DOHH2 (cell line): ENCODE data around the gene ZNF274.
A peak's percentile ranks its signal among the peaks of the same experiment; 100 is the strongest.

Source experiments
- H3F3A ChIP-seq: fragments of 200-600 bp; sonication (generic), shearing (Covaris generic); 2 replicates; pipeline ENCODE4 v1.6.0; 2016; ENCODE audit warnings: antibody characterized with exemption, mild to moderate bottlenecking; ENCODE audit not compliant: control insufficient read depth, insufficient read depth
- H3K27ac ChIP-seq: fragments of 200-600 bp; sonication (generic); 2 replicates; pipeline ENCODE4 v1.5.1; 2014; ENCODE audit warnings: low read depth, mild to moderate bottlenecking, low read length, moderate library complexity
- H3K27me3 ChIP-seq: fragments of 200-600 bp; sonication (generic); 2 replicates; pipeline ENCODE4 v1.6.1; 2014; ENCODE audit warnings: mild to moderate bottlenecking, low read length, mixed read lengths; ENCODE audit not compliant: control insufficient read depth
- H3K36me3 ChIP-seq: fragments of 200-600 bp; sonication (generic); 2 replicates; pipeline ENCODE4 v1.6.1; 2014; ENCODE audit warnings: mild to moderate bottlenecking, low read length, moderate library complexity, mixed read lengths; ENCODE audit not compliant: control insufficient read depth
- H3K4me1 ChIP-seq: fragments of 200-600 bp; sonication (generic); 2 replicates; pipeline ENCODE4 v1.6.1; 2014; ENCODE audit warnings: mild to moderate bottlenecking, low read length, mixed read lengths; ENCODE audit not compliant: control insufficient read depth
- H3K4me2 ChIP-seq: fragments of 200-600 bp; sonication (generic); 2 replicates; pipeline ENCODE4 v1.6.0; 2014; ENCODE audit warnings: mild to moderate bottlenecking, low read length, moderate library complexity
- H3K4me3 ChIP-seq: fragments of 200-600 bp; sonication (generic); 2 replicates; pipeline ENCODE4 v1.5.1; 2014; ENCODE audit warnings: mild to moderate bottlenecking, low read length, mixed read lengths
- H3K79me2 ChIP-seq: fragments of 200-600 bp; sonication (generic); 2 replicates; pipeline ENCODE4 v1.6.1; 2014; ENCODE audit warnings: mild to moderate bottlenecking, low read length, mixed read lengths; ENCODE audit not compliant: control insufficient read depth
- H3K9me2 ChIP-seq: fragments of 200-600 bp; sonication (generic); replicated peaks from 2 replicates; pipeline ENCODE4 v1.6.1; 2014; ENCODE audit warnings: mild to moderate bottlenecking, low read length, mixed read lengths; ENCODE audit not compliant: control insufficient read depth
- H3K9me3 ChIP-seq: fragments of 200-600 bp; sonication (generic); 2 replicates; pipeline ENCODE4 v1.6.1; 2014; ENCODE audit warnings: antibody characterized with exemption, low read length, mixed read lengths; ENCODE audit not compliant: control insufficient read depth, insufficient read depth
- H4K20me1 ChIP-seq: fragments of 200-600 bp; sonication (generic); 2 replicates; pipeline ENCODE4 v1.6.0; 2014; ENCODE audit warnings: low read depth, mild to moderate bottlenecking, antibody characterized with exemption, low read length, moderate library complexity; ENCODE audit not compliant: control insufficient read depth, insufficient read depth
- EZH2phosphoT487 ChIP-seq: fragments of 200-600 bp; sonication (generic); IDR thresholded peaks from 2 replicates; pipeline ENCODE4 v1.6.1; 2017; ENCODE audit warnings: borderline replicate concordance, mild to moderate bottlenecking, antibody characterized with exemption, low read length, moderate library complexity, mixed read lengths
- TF ChIP-seq, protein P1 (sequence below): fragments of 200-600 bp; sonication (generic); IDR thresholded peaks from one replicate; pipeline ENCODE4 v1.5.1; 2014; ENCODE audit warnings: antibody characterized with exemption, mild to moderate bottlenecking, low read depth, low read length; ENCODE audit not compliant: poor library complexity, severe bottlenecking

ZNF274 gene

DNA sequence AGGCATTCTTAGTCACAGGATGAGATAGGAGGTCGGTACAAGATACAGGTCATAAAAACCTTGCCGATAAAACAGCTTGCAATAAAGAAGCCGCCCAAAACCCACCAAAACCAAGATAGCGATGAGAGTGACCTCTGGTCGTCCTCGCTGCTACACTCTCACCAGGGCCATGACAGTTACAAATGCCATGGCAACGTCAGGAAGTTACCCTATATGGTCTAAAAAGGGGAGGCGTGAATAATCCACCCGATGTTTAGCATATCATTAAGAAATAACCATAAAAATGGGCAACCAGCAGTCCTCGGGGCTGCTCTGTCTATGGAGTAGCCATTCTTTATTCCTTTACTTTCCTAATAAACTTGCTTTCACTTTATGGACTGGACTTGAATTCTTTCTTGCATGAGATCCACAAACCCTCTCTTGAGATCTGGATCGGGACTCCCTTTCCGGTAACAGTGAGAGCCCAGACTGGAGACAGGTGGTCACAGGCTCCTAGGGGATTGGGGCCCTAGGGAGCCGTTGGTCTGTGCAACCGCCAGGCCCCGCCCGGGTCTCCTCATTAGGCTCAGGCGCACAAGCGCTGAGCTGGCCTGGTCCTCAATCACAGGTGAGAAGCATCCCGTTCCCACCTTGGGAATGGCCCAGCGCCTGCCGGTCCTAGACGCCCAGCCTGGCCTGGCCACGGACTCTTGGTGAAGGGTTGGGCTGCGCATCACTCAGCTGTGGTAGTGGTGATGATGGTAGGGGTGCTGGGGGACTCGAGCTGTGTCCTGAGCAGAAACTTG lies 34.9 kb downstream of the ZNF274 start:
- H3K9me2 ChIP-seq, result no peaks in the 10 kb centered on the region
- H3K9me3 ChIP-seq, result peaks cover 4% of the 10 kb centered on the region

DNA sequence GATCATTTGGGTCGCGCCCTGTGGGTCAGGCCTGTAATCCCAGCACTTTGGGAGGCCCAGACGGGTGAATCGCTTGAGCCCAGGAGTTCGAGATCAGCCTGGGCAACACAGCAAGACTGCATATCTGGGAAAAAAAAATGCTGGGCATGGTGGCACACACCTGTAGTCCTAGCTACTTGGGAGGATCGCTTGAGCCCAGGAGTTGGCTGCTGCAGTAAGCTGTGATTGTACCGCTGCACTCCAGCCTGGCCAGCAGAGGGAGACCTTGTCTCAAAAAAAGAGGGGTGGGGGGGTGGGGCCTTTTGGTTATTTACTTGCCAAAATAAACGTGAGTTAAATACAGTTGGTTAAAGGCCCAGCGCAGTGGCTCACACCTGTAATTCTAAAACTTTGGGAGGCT lies 36.0 kb downstream of the ZNF274 start:
- H3K79me2 ChIP-seq, result no peaks in the 10 kb centered on the region
- no peaks in the 10 kb centered on the region for H3K27me3 ChIP-seq
- no peaks in the 10 kb centered on the region; the same call in 1 of the 2 replicates for H3K9me3 ChIP-seq
- H3K27ac ChIP-seq, result no peak overlapping the region
- H3K4me2 ChIP-seq, result no peak overlapping the region
- H3K9me2 ChIP-seq, result no peaks in the 10 kb centered on the region
- H4K20me1 ChIP-seq, result no peaks in the 10 kb centered on the region
- peaks cover 2% of the 10 kb centered on the region; the same call in 1 of the 2 replicates for H3K36me3 ChIP-seq
- TF ChIP-seq, protein P1, sequence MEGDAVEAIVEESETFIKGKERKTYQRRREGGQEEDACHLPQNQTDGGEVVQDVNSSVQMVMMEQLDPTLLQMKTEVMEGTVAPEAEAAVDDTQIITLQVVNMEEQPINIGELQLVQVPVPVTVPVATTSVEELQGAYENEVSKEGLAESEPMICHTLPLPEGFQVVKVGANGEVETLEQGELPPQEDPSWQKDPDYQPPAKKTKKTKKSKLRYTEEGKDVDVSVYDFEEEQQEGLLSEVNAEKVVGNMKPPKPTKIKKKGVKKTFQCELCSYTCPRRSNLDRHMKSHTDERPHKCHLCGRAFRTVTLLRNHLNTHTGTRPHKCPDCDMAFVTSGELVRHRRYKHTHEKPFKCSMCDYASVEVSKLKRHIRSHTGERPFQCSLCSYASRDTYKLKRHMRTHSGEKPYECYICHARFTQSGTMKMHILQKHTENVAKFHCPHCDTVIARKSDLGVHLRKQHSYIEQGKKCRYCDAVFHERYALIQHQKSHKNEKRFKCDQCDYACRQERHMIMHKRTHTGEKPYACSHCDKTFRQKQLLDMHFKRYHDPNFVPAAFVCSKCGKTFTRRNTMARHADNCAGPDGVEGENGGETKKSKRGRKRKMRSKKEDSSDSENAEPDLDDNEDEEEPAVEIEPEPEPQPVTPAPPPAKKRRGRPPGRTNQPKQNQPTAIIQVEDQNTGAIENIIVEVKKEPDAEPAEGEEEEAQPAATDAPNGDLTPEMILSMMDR, result peak; percentile 18
- TF ChIP-seq EZH2phosphoT487, result no peak
- H3K4me1 ChIP-seq, result no peaks in the 10 kb centered on the region
- no peaks in the 10 kb centered on the region for H3F3A ChIP-seq
- no peak overlapping the region for H3K4me3 ChIP-seq

More for the DNA sequence above, 34.9 kb downstream of the ZNF274 start:
- Histone ChIP-seq H3K27me3 (no peaks in the 10 kb centered on the region), H3K4me1 (no peaks in the 10 kb centered on the region), H3K27ac (no peak overlapping the region), H3K36me3 (peaks cover 12% of the 10 kb centered on the region), H3K79me2 (no peaks in the 10 kb centered on the region), H3K4me3 (no peak overlapping the region), H4K20me1 (no peaks in the 10 kb centered on the region), H3F3A (no peaks in the 10 kb centered on the region), H3K4me2 (no peak overlapping the region)
- no peak for TF ChIP-seq EZH2phosphoT487
- TF ChIP-seq, protein P1, result no peak

GRCh38 chr19:58227964-58228584 lies 45.2 kb downstream of the ZNF274 start:
- TF ChIP-seq EZH2phosphoT487, result no peak
- TF ChIP-seq, protein P1, result no peak
- H3F3A ChIP-seq, result no peaks in the 10 kb centered on the region
- H3K27me3 ChIP-seq, result no peaks in the 10 kb centered on the region
- peak overlapping the region; percentile 69 for H3K4me2 ChIP-seq
- H3K9me3 ChIP-seq, result peaks cover 21% of the 10 kb centered on the region
- no peaks in the 10 kb centered on the region for H3K9me2 ChIP-seq
- peak overlapping the region; percentile 4; the same call in 1 of the 2 replicates for H3K27ac ChIP-seq
- peaks cover 3% of the 10 kb centered on the region; the same call in 1 of the 2 replicates for H3K79me2 ChIP-seq
- peak overlapping the region; percentile 73 for H3K4me3 ChIP-seq
- peaks cover 8% of the 10 kb centered on the region; the same call in 1 of the 2 replicates for H3K4me1 ChIP-seq
- peaks cover 20% of the 10 kb centered on the region for H3K36me3 ChIP-seq
- no peaks in the 10 kb centered on the region for H4K20me1 ChIP-seq
